ENCODE data around the gene RPS21. TPM values are rescaled to one million over a fixed set of nuclear protein-coding genes. Genes with fewer than 3 reads are reported as not detected.

Gene RPS21
- total RNA-seq, 1 experiment from 2014 or later: 2,488 TPM

GRCh38 chr20:62401331-62401779, 14.5 kb downstream of the RPS21 start:
- Histone ChIP-seq H3K4me3 (replicated peaks in 1 of 2; ENCODE audit: low read depth in 1 of 2, low read length in 2 of 2) (no peak overlapping the region), H3K27me3 (ENCODE audit: insufficient read depth, low read length) (no peaks in the 10 kb centered on the region), H3K9me2 (ENCODE audit: insufficient read depth) (no peaks in the 10 kb centered on the region), H3K27ac (ENCODE audit: low read depth, low read length) (no peak overlapping the region), H3K9me3 (ENCODE audit: control insufficient read depth in 1 of 2, insufficient read depth in 1 of 2, low read depth in 1 of 2, low read length in 2 of 2) (no peaks in the 10 kb centered on the region), H3K4me2 (ENCODE audit: low read length) (no peak overlapping the region), H3K79me2 (ENCODE audit: insufficient read depth, low read length) (peaks cover 12% of the 10 kb centered on the region), H3K4me1 (ENCODE audit: control insufficient read depth in 1 of 2, insufficient read depth in 2 of 2, low read length in 2 of 2) (peaks cover 8 to 12% of the 10 kb centered on the region in 2 experiments; a peak in 3 of 4 replicates), H3K9ac (ENCODE audit: low read length) (no peak overlapping the region), H4K20me1 (ENCODE audit: insufficient read depth) (no peaks in the 10 kb centered on the region), H3K36me3 (ENCODE audit: control insufficient read depth in 1 of 2, insufficient read depth in 2 of 2, low read length in 2 of 2) (no peaks in the 10 kb centered on the region), H2AFZ (ENCODE audit: low read depth, low read length, poor library complexity, severe bottlenecking) (no peak overlapping the region)
- ATAC-seq: no peak
- no peak for TF ChIP-seq ELF1 (IDR thresholded peaks at IDR 0.05; ENCODE audit: borderline replicate concordance, low read depth)
- TF ChIP-seq TCF7L2 (IDR thresholded peaks at IDR 0.05; ENCODE audit: borderline replicate concordance, extremely low read depth, insufficient read depth, insufficient read length): no peak
- TF ChIP-seq RAD21 (IDR thresholded peaks at IDR 0.05; ENCODE audit: low read depth): no peak
- no peak for TF ChIP-seq ZNF274 (IDR thresholded peaks at IDR 0.05; ENCODE audit: low read depth, low read length)
- no peak for TF ChIP-seq EZH2 (IDR thresholded peaks at IDR 0.05)
- TF ChIP-seq EGR1 (IDR thresholded peaks at IDR 0.05; ENCODE audit: low read depth): no peak
- TF ChIP-seq YY1 (IDR thresholded peaks at IDR 0.05; ENCODE audit: extremely low read depth, insufficient replicate concordance, low read depth, low read length): no peak
- no peak for TF ChIP-seq SIN3A (IDR thresholded peaks at IDR 0.05; ENCODE audit: low read depth)
- TF ChIP-seq ATF3 (IDR thresholded peaks at IDR 0.05): no peak
- no peak for TF ChIP-seq FOSL1 (IDR thresholded peaks at IDR 0.05; ENCODE audit: low read depth)
- TF ChIP-seq POLR2AphosphoS5 (IDR thresholded peaks at IDR 0.05; ENCODE audit: low read depth, low read length): no peak
- TF ChIP-seq EZH2phosphoT487 (IDR thresholded peaks at IDR 0.05; ENCODE audit: borderline replicate concordance): no peak
- TF ChIP-seq, protein P1, sequence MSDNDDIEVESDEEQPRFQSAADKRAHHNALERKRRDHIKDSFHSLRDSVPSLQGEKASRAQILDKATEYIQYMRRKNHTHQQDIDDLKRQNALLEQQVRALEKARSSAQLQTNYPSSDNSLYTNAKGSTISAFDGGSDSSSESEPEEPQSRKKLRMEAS (IDR thresholded peaks at IDR 0.05): no peak
- TF ChIP-seq SRF (IDR thresholded peaks at IDR 0.05; ENCODE audit: low read depth): no peak
- ChIA-PET POLR2A (no interaction called here), CTCF (interaction anchor here (1.0 kb wide), 1 partner anchor 9 kb away, joined by 3 read pairs; no protein-coding TSS in a partner anchor), RAD21 (ENCODE audit: low non-redundant PET in 1 of 2, low total read pairs in 2 of 2, uncharacterized antibody in 2 of 2, unreplicated experiment in 2 of 2) (no interaction called here)
- intact Hi-C loops (cut with micrococcal nuclease): no loop called here
- DNase-seq (ENCODE audit: low read depth, low spot score): no peak
- no TSS peak for BruUV-seq (replicated peaks)

All from HCT116 (cell line).